ENCODE measurements around the gene MINK1. TPM values are rescaled to one million over a fixed set of nuclear protein-coding genes. Genes with fewer than 3 reads are reported as not detected.
"Not testable (repeated sequence)": the region's sequence is repeated elsewhere in the genome, so short reads cannot be mapped to it uniquely, and the experiment has no call there.

Gene MINK1
- polyA plus RNA-seq, 4 donors = 49.2 to 110 (median 64.7) TPM

GRCh38 chr17:4816826-4817225 is 16.3 kb upstream of the MINK1 start:
- peaks cover 0 to 59% (median 4%) of the 10 kb centered on the region in 3 donors for H3K36me3 ChIP-seq (ENCODE audit: control insufficient read depth in 3 of 3, insufficient read depth in 2 of 3, low read depth in 1 of 3, low read length in 3 of 3)
- H3K27ac ChIP-seq (ENCODE audit: low read depth in 1 of 3, low read length in 2 of 3) = no peak overlapping the region
- no peaks in the 10 kb centered on the region for H3K4me1 ChIP-seq (ENCODE audit: control insufficient read depth in 3 of 3, insufficient read depth in 2 of 3, low read depth in 1 of 3, low read length in 2 of 3)
- WGBS, 3 donors = 91 to 96% (median 96%) methylated on average over 10 to 13 of the region's 13 CpGs
- FAIRE-seq (no peak), DNase-seq (no peak)
- H3K27me3 ChIP-seq (ENCODE audit: control insufficient read depth in 3 of 3, insufficient read depth in 3 of 3, low read length in 3 of 3) = no peaks in the 10 kb centered on the region
- no peaks in the 10 kb centered on the region for H3K9me3 ChIP-seq (ENCODE audit: control insufficient read depth in 2 of 2, insufficient read depth in 1 of 2, low read depth in 1 of 2, low read length in 1 of 2)
- no peak overlapping the region for H3K4me3 ChIP-seq (ENCODE audit: low read depth in 1 of 3, low read length in 3 of 3)

GRCh38 chr17:4818276-4818675 is 14.9 kb upstream of the MINK1 start:
- WGBS, 3 donors = 77 to 85% (median 77%) methylated on average over 12 of the region's 12 CpGs
- Histone ChIP-seq H3K9me3 (ENCODE audit: control insufficient read depth in 2 of 2, insufficient read depth in 1 of 2, low read depth in 1 of 2, low read length in 1 of 2) (no peaks in the 10 kb centered on the region), H3K27me3 (ENCODE audit: control insufficient read depth in 3 of 3, insufficient read depth in 3 of 3, low read length in 3 of 3) (no peaks in the 10 kb centered on the region), H3K4me3 (ENCODE audit: low read depth in 1 of 3, low read length in 3 of 3) (no peak overlapping the region), H3K27ac (ENCODE audit: low read depth in 1 of 3, low read length in 2 of 3) (no peak overlapping the region), H3K4me1 (ENCODE audit: control insufficient read depth in 3 of 3, insufficient read depth in 2 of 3, low read depth in 1 of 3, low read length in 2 of 3) (peaks cover 0 to 4% (median 0%) of the 10 kb centered on the region in 3 donors), H3K36me3 (ENCODE audit: control insufficient read depth in 3 of 3, insufficient read depth in 2 of 3, low read depth in 1 of 3, low read length in 3 of 3) (peaks cover 0 to 69% (median 4%) of the 10 kb centered on the region in 3 donors)
- FAIRE-seq (no peak), DNase-seq (no peak)

GRCh38 chr17:4822835-4823234 is 10.3 kb upstream of the MINK1 start:
- 56 to 69% (median 61%) methylated on average over 3 of the region's 3 CpGs for WGBS, 3 donors
- FAIRE-seq (no peak), DNase-seq (no peak)
- Histone ChIP-seq H3K9me3 (ENCODE audit: control insufficient read depth in 2 of 2, insufficient read depth in 1 of 2, low read depth in 1 of 2, low read length in 1 of 2) (no peaks in the 10 kb centered on the region), H3K27me3 (ENCODE audit: control insufficient read depth in 3 of 3, insufficient read depth in 3 of 3, low read length in 3 of 3) (no peaks in the 10 kb centered on the region), H3K4me1 (ENCODE audit: control insufficient read depth in 3 of 3, insufficient read depth in 2 of 3, low read depth in 1 of 3, low read length in 2 of 3) (peaks cover 0 to 4% (median 0%) of the 10 kb centered on the region in 3 donors), H3K4me3 (ENCODE audit: low read depth in 1 of 3, low read length in 3 of 3) (no peak overlapping the region), H3K36me3 (ENCODE audit: control insufficient read depth in 3 of 3, insufficient read depth in 2 of 3, low read depth in 1 of 3, low read length in 3 of 3) (peaks cover 0 to 38% (median 0%) of the 10 kb centered on the region in 3 donors), H3K27ac (ENCODE audit: low read depth in 1 of 3, low read length in 2 of 3) (no peak overlapping the region)

GRCh38 chr17:4823373-4824089 is 9.6 kb upstream of the MINK1 start:
- no peak overlapping the region for H3K27ac ChIP-seq (ENCODE audit: low read depth in 1 of 3, low read length in 2 of 3)
- DNase-seq (no peak), FAIRE-seq (no peak)
- H3K4me1 ChIP-seq (ENCODE audit: control insufficient read depth in 3 of 3, insufficient read depth in 2 of 3, low read depth in 1 of 3, low read length in 2 of 3) = peaks cover 0 to 4% (median 0%) of the 10 kb centered on the region in 3 donors
- H3K9me3 ChIP-seq (ENCODE audit: control insufficient read depth in 2 of 2, insufficient read depth in 1 of 2, low read depth in 1 of 2, low read length in 1 of 2) = no peaks in the 10 kb centered on the region
- peaks cover 0 to 31% (median 0%) of the 10 kb centered on the region in 3 donors for H3K36me3 ChIP-seq (ENCODE audit: control insufficient read depth in 3 of 3, insufficient read depth in 2 of 3, low read depth in 1 of 3, low read length in 3 of 3)
- H3K27me3 ChIP-seq (ENCODE audit: control insufficient read depth in 3 of 3, insufficient read depth in 3 of 3, low read length in 3 of 3) = no peaks in the 10 kb centered on the region
- H3K4me3 ChIP-seq (ENCODE audit: low read depth in 1 of 3, low read length in 3 of 3) = no peak overlapping the region
- 31 to 64% (median 53%) methylated on average over 12 of the region's 12 CpGs for WGBS, 3 donors

- Histone ChIP-seq H3K9me3 (ENCODE audit: control insufficient read depth in 2 of 2, insufficient read depth in 1 of 2, low read depth in 1 of 2, low read length in 1 of 2) (no peaks in the 10 kb centered on the region), H3K27me3 (ENCODE audit: control insufficient read depth in 3 of 3, insufficient read depth in 3 of 3, low read length in 3 of 3) (no peaks in the 10 kb centered on the region), H3K4me1 (ENCODE audit: control insufficient read depth in 3 of 3, insufficient read depth in 2 of 3, low read depth in 1 of 3, low read length in 2 of 3) (peaks cover 0 to 4% (median 0%) of the 10 kb centered on the region in 3 donors), H3K27ac (ENCODE audit: low read depth in 1 of 3, low read length in 2 of 3) (no peak overlapping the region), H3K4me3 (ENCODE audit: low read depth in 1 of 3, low read length in 3 of 3) (no peak overlapping the region), H3K36me3 (ENCODE audit: control insufficient read depth in 3 of 3, insufficient read depth in 2 of 3, low read depth in 1 of 3, low read length in 3 of 3) (peaks cover 0 to 11% (median 0%) of the 10 kb centered on the region in 3 donors)
- DNase-seq (no peak), FAIRE-seq (no peak)
- whole genome bisulfite sequencing, 3 donors = 72 to 77% (median 74%) methylated on average over 8 of the region's 8 CpGs
Measured at GRCh38 chr17:4827399-4827798, 5.7 kb upstream of the MINK1 start.

- peak overlapping the region; percentile 25 to 90 (median 56) for H3K4me3 ChIP-seq (ENCODE audit: low read depth in 1 of 3, low read length in 3 of 3)
- FAIRE-seq; H3K27me3 ChIP-seq (ENCODE audit: control insufficient read depth in 3 of 3, insufficient read depth in 3 of 3, low read length in 3 of 3); H3K9me3 ChIP-seq (ENCODE audit: control insufficient read depth in 2 of 2, insufficient read depth in 1 of 2, low read depth in 1 of 2, low read length in 1 of 2); DNase-seq: not testable (repeated sequence)
- H3K27ac ChIP-seq (ENCODE audit: low read depth in 1 of 3, low read length in 2 of 3) = peak overlapping the region in 2 of 3 donors; percentile 81 to 97
- H3K4me1 ChIP-seq (ENCODE audit: control insufficient read depth in 3 of 3, insufficient read depth in 2 of 3, low read depth in 1 of 3, low read length in 2 of 3) = peaks cover 3 to 25% (median 10%) of the 10 kb centered on the region in 3 donors
- H3K36me3 ChIP-seq (ENCODE audit: control insufficient read depth in 3 of 3, insufficient read depth in 2 of 3, low read depth in 1 of 3, low read length in 3 of 3) = peaks cover 0 to 17% (median 3%) of the 10 kb centered on the region in 3 donors
- WGBS, 3 donors = 0% methylated on average over 9 to 12 of the region's 17 CpGs
Measured at GRCh38 chr17:4832829-4833177, 337 bp upstream of the MINK1 start.

- Histone ChIP-seq H3K9me3 (ENCODE audit: control insufficient read depth in 2 of 2, insufficient read depth in 1 of 2, low read depth in 1 of 2, low read length in 1 of 2) (no peaks in the 10 kb centered on the region), H3K36me3 (ENCODE audit: control insufficient read depth in 3 of 3, insufficient read depth in 2 of 3, low read depth in 1 of 3, low read length in 3 of 3) (peaks cover 0 to 22% (median 7%) of the 10 kb centered on the region in 3 donors), H3K4me1 (ENCODE audit: control insufficient read depth in 3 of 3, insufficient read depth in 2 of 3, low read depth in 1 of 3, low read length in 2 of 3) (peaks cover 3 to 32% (median 10%) of the 10 kb centered on the region in 3 donors), H3K4me3 (ENCODE audit: low read depth in 1 of 3, low read length in 3 of 3) (peak overlapping the region; percentile 56 to 93 (median 90)), H3K27ac (ENCODE audit: low read depth in 1 of 3, low read length in 2 of 3) (peak overlapping the region; percentile 86 to 97 (median 95)), H3K27me3 (ENCODE audit: control insufficient read depth in 3 of 3, insufficient read depth in 3 of 3, low read length in 3 of 3) (no peaks in the 10 kb centered on the region)
- FAIRE-seq (no peak), DNase-seq (peak; percentile 49 to 71)
- WGBS, 3 donors = 2 to 5% (median 5%) methylated on average over 15 of the region's 15 CpGs
Measured at GRCh38 chr17:4833941-4834680, 971 bp downstream of the MINK1 start.

GRCh38 chr17:4834681-4835020 is 1.5 kb downstream of the MINK1 start:
- H3K36me3 ChIP-seq (ENCODE audit: control insufficient read depth in 3 of 3, insufficient read depth in 2 of 3, low read depth in 1 of 3, low read length in 3 of 3) = peaks cover 0 to 22% (median 7%) of the 10 kb centered on the region in 3 donors
- peak overlapping the region; percentile 86 to 97 (median 95) for H3K27ac ChIP-seq (ENCODE audit: low read depth in 1 of 3, low read length in 2 of 3)
- FAIRE-seq = no peak
- H3K27me3 ChIP-seq (ENCODE audit: control insufficient read depth in 3 of 3, insufficient read depth in 3 of 3, low read length in 3 of 3) = no peaks in the 10 kb centered on the region
- no peaks in the 10 kb centered on the region for H3K9me3 ChIP-seq (ENCODE audit: control insufficient read depth in 2 of 2, insufficient read depth in 1 of 2, low read depth in 1 of 2, low read length in 1 of 2)
- peak overlapping the region in 2 of 3 donors; percentile 56 to 90 for H3K4me3 ChIP-seq (ENCODE audit: low read depth in 1 of 3, low read length in 3 of 3)
- H3K4me1 ChIP-seq (ENCODE audit: control insufficient read depth in 3 of 3, insufficient read depth in 2 of 3, low read depth in 1 of 3, low read length in 2 of 3) = peaks cover 3 to 32% (median 10%) of the 10 kb centered on the region in 3 donors
- 24 to 49% (median 28%) methylated on average over 4 of the region's 4 CpGs for WGBS, 3 donors
- peak in 1 of 2 donors; percentile 50 for DNase-seq

Data from small intestine (tissue), 7 donors.